ENCODE data around the gene NR1I3. TPM values are rescaled to one million over a fixed set of nuclear protein-coding genes. Genes with fewer than 3 reads are reported as not detected.

Gene NR1I3
- total and polyA plus RNA-seq, 2 of the 13 experiments (the other 11 are each of a cell fraction or from before 2014, with no cell fraction given), result 0.62 to 0.95 TPM

- in situ Hi-C loops (cut with HindIII; ENCODE audit: extremely low pct_ligation_motif_present, low pct_unique_long_range_greater_than_20kb), result loop anchor here (5.0 kb wide), 1 partner anchor 183 kb away; no protein-coding TSS in a partner anchor
- H3K9ac ChIP-seq (ENCODE audit: insufficient read depth, low read depth, low read length), result peak within 1 kb of the TSS; percentile 56
- no peak within 1 kb of the TSS for H2AFZ ChIP-seq (ENCODE audit: low read length)
- peaks cover 0 to 8% of the 10 kb centered on the region in 2 experiments; a peak in 3 of 5 replicates for H3K36me3 ChIP-seq (replicated peaks in 1 of 2; ENCODE audit: control insufficient read depth in 1 of 2, insufficient read depth in 2 of 2, low read length in 2 of 2)
- no peaks in the 10 kb centered on the region for H4K20me1 ChIP-seq (ENCODE audit: insufficient read depth, low read length)
- CTCF ChIA-PET (ENCODE audit: low intra/inter-chr PET ratio, low total read pairs), result no interaction called here
- BruUV-seq (replicated peaks), result no TSS peak
- H3K4me2 ChIP-seq (ENCODE audit: low read depth, low read length), result peak within 1 kb of the TSS; percentile 98
- peaks cover 68% of the 10 kb centered on the region for H3K4me1 ChIP-seq (ENCODE audit: insufficient read depth, low read length)
- no peak for DNase-seq (ENCODE audit: low spot score)
- peaks cover 15% of the 10 kb centered on the region for H3K79me2 ChIP-seq (ENCODE audit: insufficient read depth, low read length)
- ATAC-seq, result peak; percentile 28
- peak within 1 kb of the TSS; percentile 0 for H3K27ac ChIP-seq (ENCODE audit: extremely low read length, insufficient read depth, low read length)
- no peak for FAIRE-seq
- POLR2A ChIA-PET, result interaction anchor here (1.1 to 3.5 kb wide), 12 partner anchors 18 to 201 kb away, joined by 3 to 44 read pairs (median 4); partner anchors contain the start of genes APOA2, B4GALT3, CFAP126 and PPOX
- intact Hi-C loops (cut with micrococcal nuclease; ENCODE audit: unreplicated experiment), result loop anchor here (1.0 kb wide), 1 partner anchor 26 kb away; no protein-coding TSS in a partner anchor
- H3K9me3 ChIP-seq (ENCODE audit: low read length), result no peaks in the 10 kb centered on the region
- H3K27me3 ChIP-seq (ENCODE audit: control insufficient read depth in 1 of 2, insufficient read depth in 2 of 2, low read length in 2 of 2), result no peaks in the 10 kb centered on the region; a peak in 1 of 5 replicates
- H3K4me3 ChIP-seq (replicated peaks in 1 of 3; ENCODE audit: insufficient read depth in 1 of 3, low read depth in 2 of 3, low read length in 3 of 3), result peak within 1 kb of the TSS; percentile 54 to 85 (median 56)
- 26% methylated on average over 11 of the region's 11 CpGs for WGBS (ENCODE audit: low lambda C conversion rate)
- TF ChIP-seq ZFX (CRISPR knock-in tag; IDR thresholded peaks at IDR 0.05; ENCODE audit: low read depth) (no peak), ZNF468 (CRISPR knock-in tag; IDR thresholded peaks at IDR 0.05) (0 out of 2 replicates have a peak, but pooled peaks have one; percentile 43), NFYB (CRISPR knock-in tag; IDR thresholded peaks at IDR 0.05) (peak; percentile 68), XRCC5 (optimal IDR thresholded peaks at IDR 0.05; ENCODE audit: low read length) (peak; percentile 53), RELA (CRISPR knock-in tag; IDR thresholded peaks at IDR 0.05) (no peak), POLR2AphosphoS5 (IDR thresholded peaks at IDR 0.05; ENCODE audit: low read depth, low read length) (peak; percentile 52; the same call in 1 of the 2 replicates), SIN3A (IDR thresholded peaks at IDR 0.05; ENCODE audit: borderline replicate concordance, low read depth, low read length) (peak; percentile 66; the same call in 1 of the 2 replicates), DRAP1 (CRISPR knock-in tag; IDR thresholded peaks at IDR 0.05) (peak; percentile 80), SP4 (CRISPR knock-in tag; IDR thresholded peaks at IDR 0.05) (0 out of 2 replicates have a peak, but pooled peaks have one; percentile 61), TFDP2 (CRISPR knock-in tag; IDR thresholded peaks at IDR 0.05) (peak; percentile 29; the same call in 1 of the 2 replicates), U2AF1 (optimal IDR thresholded peaks at IDR 0.05; ENCODE audit: low read depth, low read length) (peak; percentile 40), SP2 (CRISPR knock-in tag; IDR thresholded peaks at IDR 0.05) (peak; percentile 10; the same call in 1 of the 2 replicates), ZNF296 (CRISPR knock-in tag; conservative IDR thresholded peaks at IDR 0.05) (no peak), ZNF577 (CRISPR knock-in tag; IDR thresholded peaks at IDR 0.05; ENCODE audit: borderline replicate concordance, low read depth) (no peak), ARID2 (CRISPR knock-in tag; IDR thresholded peaks at IDR 0.05; ENCODE audit: borderline replicate concordance) (peak; percentile 39; the same call in 1 of the 2 replicates), ZNF775 (CRISPR knock-in tag; IDR thresholded peaks at IDR 0.05; ENCODE audit: borderline replicate concordance) (no peak), PBX2 (CRISPR knock-in tag; IDR thresholded peaks at IDR 0.05) (peak; percentile 53), POLR2A (IDR thresholded peaks at IDR 0.05; ENCODE audit: insufficient read depth in 1 of 2, low read depth in 2 of 2, low read length in 2 of 2) (peak; percentile 38; a peak in 1 of 4 replicates), NFYC (CRISPR knock-in tag; IDR thresholded peaks at IDR 0.05) (peak; percentile 68)
These were observed 39.0 kb downstream of the NR1I3 start, which contains the start of gene ADAMTS4 for GRCh38 chr1:161198897-161199431. ADAMTS4 (minus strand) TSS chr1:161199054; CDS start chr1:161198627, 427 bp downstream.
